ENCODE results near the gene TRIM77.
"Not testable (repeated sequence)": the region's sequence is repeated elsewhere in the genome, so short reads cannot be mapped to it uniquely, and the experiment has no call there.

The TRIM77 gene

GRCh38 chr11:89709999-89710398 is at the start of gene TRIM77:
TRIM77 (plus strand) TSS chr11:89710299; CDS start chr11:89710299, 0 bp downstream.
- not testable (repeated sequence) for DNase-seq

- no peak for DNase-seq
These were observed 43.1 kb upstream of the TRIM77 start for GRCh38 chr11:89667001-89667400.

DNA sequence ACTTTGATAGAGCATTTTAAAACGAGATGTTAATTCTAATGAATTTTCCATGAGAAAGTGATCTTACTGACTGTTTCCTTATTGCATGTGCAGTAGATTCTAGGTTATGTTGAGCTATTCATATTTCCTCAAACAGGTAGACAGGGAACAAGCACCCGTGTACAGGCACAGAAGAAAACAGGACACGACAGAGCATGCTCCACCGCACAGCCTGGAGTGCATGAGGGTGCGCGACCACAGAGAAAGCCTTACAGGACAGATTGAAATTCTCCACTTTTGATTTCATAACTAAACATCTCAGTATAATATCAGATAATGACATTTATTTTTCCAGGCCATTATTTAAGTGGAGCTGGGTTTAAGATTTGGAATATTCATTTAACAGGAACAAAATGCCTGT is 41.9 kb upstream of the TRIM77 start:
- not testable (repeated sequence) for DNase-seq

GRCh38 chr11:89669586-89669985 is 40.5 kb upstream of the TRIM77 start:
- DNase-seq = not testable (repeated sequence)

GRCh38 chr11:89669993-89670669 is 40.0 kb upstream of the TRIM77 start:
- not testable (repeated sequence) for DNase-seq

- not testable (repeated sequence) for DNase-seq
These were observed 37.6 kb upstream of the TRIM77 start for GRCh38 chr11:89672547-89672946.

DNA sequence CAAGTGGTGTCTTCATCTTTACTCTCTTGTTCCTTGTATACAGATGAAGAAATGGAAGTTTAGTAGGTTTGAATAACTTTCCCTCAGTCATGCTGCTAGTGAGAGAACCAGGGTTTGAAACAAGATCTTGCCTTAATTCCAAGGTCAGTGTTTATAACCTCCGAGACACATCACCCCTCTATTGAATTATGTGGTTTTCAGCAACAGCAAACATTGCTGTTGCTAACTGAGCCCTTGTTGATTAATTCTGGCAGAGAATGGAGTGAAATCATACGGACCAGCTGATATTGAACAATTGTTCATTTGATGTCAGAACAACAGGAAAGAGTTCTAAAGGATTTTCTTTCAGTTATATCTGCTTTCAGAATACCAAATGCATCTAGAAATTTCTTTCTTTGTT is 36.7 kb upstream of the TRIM77 start:
- DNase-seq = not testable (repeated sequence)

- DNase-seq = not testable (repeated sequence)
These were observed 34.7 kb upstream of the TRIM77 start for GRCh38 chr11:89675383-89675782.

- DNase-seq = not testable (repeated sequence)
These were observed 34.2 kb upstream of the TRIM77 start for GRCh38 chr11:89675948-89676347.

DNA sequence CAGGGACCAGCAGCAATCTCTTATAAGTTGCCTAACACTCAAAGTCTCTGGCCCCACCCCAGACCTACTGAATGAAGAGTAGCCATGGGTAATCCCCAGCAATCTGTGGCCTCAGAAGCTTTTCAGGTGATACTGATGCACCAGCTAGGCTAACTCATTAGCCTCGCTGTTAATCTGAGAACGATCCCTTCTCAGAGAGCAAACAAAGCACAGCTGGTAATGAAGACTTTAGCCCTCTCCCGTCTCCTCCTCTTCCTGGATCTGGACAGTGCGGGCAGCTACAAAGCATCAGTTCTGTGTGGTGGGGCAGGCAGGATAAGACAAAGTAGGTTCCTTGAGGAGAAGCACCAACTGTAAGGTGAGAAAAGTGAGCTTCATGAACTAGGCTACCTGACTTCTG is 3.0 kb upstream of the TRIM77 start:
- not testable (repeated sequence) for DNase-seq

DNA sequence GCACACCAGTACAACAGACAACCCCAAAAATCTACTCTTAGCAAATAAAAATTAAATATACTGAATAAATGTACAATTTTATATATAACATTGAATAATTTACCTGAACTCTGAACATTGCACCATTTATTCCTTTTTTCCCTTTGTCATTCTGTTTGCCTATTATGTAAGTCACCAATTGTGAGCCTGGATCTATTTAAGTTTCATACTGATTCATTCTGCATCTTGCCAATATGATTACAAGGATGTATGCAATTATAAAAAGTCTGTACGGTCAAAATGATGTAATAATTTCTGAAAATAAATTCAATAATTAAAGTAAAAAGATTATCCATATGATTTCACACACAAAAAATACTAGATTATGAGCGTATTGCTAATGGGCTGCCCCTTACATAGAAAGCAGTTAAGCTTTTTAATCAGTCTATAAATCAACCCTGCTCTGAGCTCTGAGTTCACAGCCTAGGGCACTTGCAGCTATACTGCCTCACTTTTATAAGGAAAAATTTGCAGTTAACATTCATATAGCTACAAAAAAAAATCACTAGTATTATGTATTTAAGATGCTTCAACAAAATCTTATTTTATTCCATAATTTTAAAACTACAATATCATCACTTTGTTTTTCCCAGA is 14.9 kb downstream of the TRIM77 start:
- DNase-seq = not testable (repeated sequence)

GRCh38 chr11:89730215-89730614 is 20.1 kb downstream of the TRIM77 start:
- not testable (repeated sequence) for DNase-seq

- DNase-seq = no peak
These were observed 26.5 kb downstream of the TRIM77 start for GRCh38 chr11:89736566-89736965.

DNA sequence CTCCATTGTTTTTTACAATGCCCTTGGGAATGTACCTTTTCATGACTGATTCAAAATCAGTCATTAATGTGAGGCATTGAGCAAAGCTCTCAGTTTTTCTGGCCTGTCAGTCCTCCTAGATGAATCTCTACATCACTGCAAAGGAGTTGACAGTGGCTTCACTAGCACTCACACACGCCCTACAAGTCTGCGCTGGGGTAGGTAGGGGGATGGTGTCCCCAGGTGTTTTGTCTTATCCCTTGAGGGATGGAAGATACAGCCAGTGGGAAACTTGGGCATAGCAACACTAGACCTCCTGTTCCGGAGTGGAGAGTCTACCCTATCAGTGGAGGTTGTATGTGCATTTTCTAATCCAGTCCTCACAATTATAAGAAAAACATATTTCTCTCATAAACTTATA is 27.0 kb downstream of the TRIM77 start:
- no peak for DNase-seq

- DNase-seq = not testable (repeated sequence)
These were observed 31.3 kb downstream of the TRIM77 start for GRCh38 chr11:89741406-89741805.

DNA sequence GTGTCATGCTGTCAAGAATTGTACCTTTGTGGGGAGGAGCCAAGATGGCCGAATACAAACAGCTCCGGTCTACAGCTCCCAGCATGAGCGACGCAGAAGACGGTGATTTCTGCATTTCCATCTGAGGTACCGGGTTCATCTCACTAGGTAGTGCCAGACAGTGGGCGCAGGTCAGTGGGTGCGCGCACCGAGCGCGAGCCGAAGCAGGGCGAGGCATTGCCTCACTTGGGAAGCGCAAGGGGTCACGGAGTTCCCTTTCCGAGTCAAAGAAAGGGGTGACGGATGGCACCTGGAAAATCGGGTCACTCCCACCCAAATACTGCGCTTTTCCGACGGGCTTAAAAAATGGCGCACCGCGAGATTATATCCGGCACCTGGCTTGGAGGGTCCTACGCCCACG is 34.1 kb downstream of the TRIM77 start:
- not testable (repeated sequence) for DNase-seq

DNA sequence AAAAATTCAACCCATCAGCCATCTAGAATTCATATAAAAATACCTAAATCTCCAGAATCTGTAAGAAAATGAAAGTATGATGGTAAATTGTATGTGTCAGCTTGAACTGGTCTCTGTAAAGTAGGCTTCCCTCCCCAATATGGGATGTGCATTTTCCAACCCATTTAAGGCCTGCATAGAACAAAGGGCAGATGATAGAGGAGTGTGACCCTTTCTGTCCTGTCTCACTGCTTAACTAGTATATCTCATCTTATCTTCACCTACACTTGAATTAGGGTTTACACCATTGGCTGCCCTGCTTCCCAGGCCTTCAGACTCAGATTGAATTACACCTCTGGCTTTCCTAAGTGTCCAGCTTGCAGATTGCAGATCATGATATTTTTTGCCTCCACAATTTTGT is 40.7 kb downstream of the TRIM77 start:
- DNase-seq = not testable (repeated sequence)

All from activated CD4-positive, alpha-beta T cell treated with anti-CD3 and anti-CD28 coated beads, Interleukin-2, amount 50 U/mL, for 48 hours (primary cell).